Hematopoietic multipotent progenitor cell treated with erythropoietin and hydrocortisone succinate and interleukin-3 and kit ligand, for 4 days (in vitro differentiated cells): ENCODE results near the gene C4orf46.

Experiments used
- DNase-seq: peaks from one replicate; pipeline ENCODE4 v3.0.0-alpha.2; 2015

Gene C4orf46

GRCh38 chr4:158649111-158649680, 22.5 kb downstream of the C4orf46 start:
- DNase-seq = no peak

- DNase-seq = no peak
Observed at GRCh38 chr4:158644760-158645159, 26.9 kb downstream of the C4orf46 start.

- DNase-seq = no peak
Observed at GRCh38 chr4:158644356-158644755, 27.3 kb downstream of the C4orf46 start.

GRCh38 chr4:158636619-158637018, 35.1 kb downstream of the C4orf46 start:
- no peak for DNase-seq

- DNase-seq = no peak
Observed at GRCh38 chr4:158630893-158631292, 40.8 kb downstream of the C4orf46 start.

GRCh38 chr4:158625544-158625943, 46.1 kb downstream of the C4orf46 start:
- no peak for DNase-seq

GRCh38 chr4:158624889-158625478, 46.7 kb downstream of the C4orf46 start:
- peak; percentile 86 for DNase-seq

- DNase-seq = no peak
Observed at GRCh38 chr4:158622251-158622650, 49.4 kb downstream of the C4orf46 start.

GRCh38 chr4:158621729-158622128, 50.0 kb downstream of the C4orf46 start:
- no peak for DNase-seq

- DNase-seq = no peak
Observed at GRCh38 chr4:158617956-158618355, 53.7 kb downstream of the C4orf46 start.
